ENCODE measurements around the gene COL27A1.

- TF ChIP-seq CTCF (conservative IDR thresholded peaks at IDR 0.05; ENCODE audit: low read depth, low read length) (no peak), EZH2 (IDR thresholded peaks at IDR 0.05; ENCODE audit: borderline replicate concordance, low read depth, low read length, poor library complexity, severe bottlenecking) (no peak)
These were observed 118.9 kb downstream of the COL27A1 start for GRCh38 chr9:114274217-114274616.

Data from A673 (cell line).